IMR-90 (cell line): ENCODE results near the gene ADORA2A. TPM values are rescaled to one million over a fixed set of nuclear protein-coding genes. Genes with fewer than 3 reads are reported as not detected.

Source experiments
- ATAC-seq: fragments of 200-7000 bp; cut with Tn5 transposase; 2 replicates; pipeline ENCODE4 v1.9.1; 2020; ENCODE audit warnings: low read depth, mild to moderate bottlenecking, moderate library complexity
- BruUV-seq: library from RNA; stranded (reverse); fragments of 400-500 nt; replicated peaks from 2 replicates; lab custom pipeline; 2021; lab: Mats Ljungman, UMichigan
- CTCF ChIA-PET: fragments of 300-600 bp; formaldehyde crosslinking; extraction: SDS; loops from one replicate; lab custom pipeline; 2021; ENCODE audit warnings: antibody characterized with exemption; lab: Yijun Ruan, JAX
- POLR2A ChIA-PET: fragments of 300-600 bp; sonication (Branson Sonifier 250); formaldehyde crosslinking; loops from one replicate; lab custom pipeline; 2022; ENCODE audit warnings: antibody characterized with exemption; ENCODE audit not compliant: unreplicated experiment; lab: Charles Lee
- DNase-seq: peaks from one replicate; pipeline ENCODE4 v3.0.0; 2013
- H2AFZ ChIP-seq: replicated peaks from 2 replicates; pipeline ENCODE3; 2013; ENCODE audit warnings: low read length, mild to moderate bottlenecking; ENCODE audit not compliant: poor library complexity
- H2AK5ac ChIP-seq: 2 replicates; pipeline ENCODE4 v1.6.1; 2013; ENCODE audit warnings: low read depth, low read length, inconsistent platforms
- H2AK9ac ChIP-seq: replicated peaks from 2 replicates; pipeline ENCODE3; 2013; ENCODE audit warnings: mild to moderate bottlenecking, low read depth, low read length, moderate library complexity; ENCODE audit not compliant: poor library complexity
- H2BK120ac ChIP-seq: 2 replicates; pipeline ENCODE4 v1.6.1; 2013; ENCODE audit warnings: low read depth, low read length, inconsistent platforms
- H2BK15ac ChIP-seq: 3 replicates; pipeline ENCODE4 v1.6.1; 2013; ENCODE audit warnings: low read depth, low read length, inconsistent platforms
- H2BK20ac ChIP-seq: 2 replicates; pipeline ENCODE4 v1.6.1; 2013; ENCODE audit warnings: low read depth, mild to moderate bottlenecking, inconsistent platforms, low read length, moderate library complexity
- H2BK5ac ChIP-seq: 2 replicates; pipeline ENCODE4 v1.6.1; 2013; ENCODE audit warnings: mild to moderate bottlenecking, low read depth, low read length, inconsistent platforms; ENCODE audit not compliant: poor library complexity, severe bottlenecking
- H3K14ac ChIP-seq: replicated peaks from 2 replicates; pipeline ENCODE4 v1.6.1; 2013; ENCODE audit warnings: low read depth, low read length, inconsistent platforms
- H3K18ac ChIP-seq: 2 replicates; pipeline ENCODE4 v1.6.1; 2013; ENCODE audit warnings: low read depth, low read length, control low read depth
- H3K23ac ChIP-seq: 2 replicates; pipeline ENCODE4 v1.6.1; 2013; ENCODE audit warnings: low read depth, low read length, inconsistent platforms
- H3K27ac ChIP-seq: 2 replicates; pipeline ENCODE4 v1.5.1; 2013; ENCODE audit warnings: mild to moderate bottlenecking, control low read depth, low read length; ENCODE audit not compliant: insufficient read depth
- H3K27me3 ChIP-seq: 2 replicates; pipeline ENCODE4 v1.6.1; 2013; ENCODE audit warnings: low read length; ENCODE audit not compliant: control insufficient read depth, insufficient read depth
- H3K36me3 ChIP-seq: 2 replicates; pipeline ENCODE4 v1.6.1; 2013; ENCODE audit warnings: low read length, mixed read lengths; ENCODE audit not compliant: control insufficient read depth, insufficient read depth
- H3K4ac ChIP-seq: 2 replicates; pipeline ENCODE4 v1.6.1; 2013; ENCODE audit warnings: low read depth, low read length, inconsistent platforms
- H3K4me1 ChIP-seq: 2 replicates; pipeline ENCODE4 v1.6.1; 2013; ENCODE audit warnings: low read length, mixed read lengths; ENCODE audit not compliant: control insufficient read depth, insufficient read depth
- H3K4me2 ChIP-seq: 2 replicates; pipeline ENCODE4 v1.6.1; 2013; ENCODE audit warnings: low read depth, mild to moderate bottlenecking, control low read depth, low read length, moderate library complexity
- H3K4me3 ChIP-seq: 2 replicates; pipeline ENCODE4 v1.5.1; 2013; ENCODE audit warnings: low read depth, mild to moderate bottlenecking, control low read depth, low read length, moderate library complexity; ENCODE audit not compliant: insufficient read depth
- H3K56ac ChIP-seq: 2 replicates; pipeline ENCODE4 v1.6.1; 2013; ENCODE audit warnings: low read length, inconsistent platforms; ENCODE audit not compliant: insufficient read depth; ENCODE audit errors: extremely low read depth
- H3K79me1 ChIP-seq, 2 experiments: 2 replicates each; pipeline ENCODE4 v1.6.1; 2013; ENCODE audit warnings: low read length in 2 of 2, inconsistent platforms in 1 of 2, low read depth in 1 of 2
- H3K9ac ChIP-seq: 2 replicates; pipeline ENCODE4 v1.6.1; 2013; ENCODE audit warnings: low read depth, low read length, control low read depth
- H3K9me1 ChIP-seq: 2 replicates; pipeline ENCODE4 v1.6.1; 2013; ENCODE audit warnings: low read length, inconsistent platforms; ENCODE audit not compliant: insufficient read depth
- H3K9me3 ChIP-seq: 2 replicates; pipeline ENCODE4 v1.6.1; 2013; ENCODE audit warnings: low read length; ENCODE audit not compliant: control insufficient read depth, insufficient read depth
- H4K20me1 ChIP-seq: 2 replicates; pipeline ENCODE4 v1.6.1; 2013; ENCODE audit warnings: low read length, inconsistent platforms; ENCODE audit not compliant: insufficient read depth
- H4K5ac ChIP-seq: 2 replicates; pipeline ENCODE4 v1.6.1; 2013; ENCODE audit warnings: mild to moderate bottlenecking, low read depth, low read length, control low read depth
- H4K8ac ChIP-seq, 2 experiments: 2 replicates each; pipeline ENCODE4 v1.6.1; 2013; ENCODE audit warnings: low read depth in 2 of 2, low read length in 2 of 2, control low read depth in 1 of 2, inconsistent platforms in 1 of 2
- H4K91ac ChIP-seq: 2 replicates; pipeline ENCODE4 v1.6.1; 2013; ENCODE audit warnings: low read depth, low read length, inconsistent platforms; ENCODE audit not compliant: insufficient read depth
- BHLHE40 ChIP-seq: fragments of 150-350 bp; IDR thresholded peaks from 2 replicates; pipeline ENCODE4 v1.6.1; 2016; ENCODE audit warnings: mild to moderate bottlenecking, low read depth, low read length
- CEBPB ChIP-seq: IDR thresholded peaks from 2 replicates; pipeline ENCODE4 v1.6.1; 2012; ENCODE audit warnings: low read depth, low read length, improper control_type of control experiment
- CHD1 ChIP-seq: IDR thresholded peaks from 2 replicates; pipeline ENCODE4 v1.6.1; 2012; ENCODE audit warnings: low read depth, low read length, improper control_type of control experiment
- FOS ChIP-seq: fragments of 150-350 bp; IDR thresholded peaks from 2 replicates; pipeline ENCODE4 v1.6.1; 2016; ENCODE audit warnings: low read depth, low read length
- MAFK ChIP-seq: IDR thresholded peaks from 2 replicates; pipeline ENCODE4 v1.6.1; 2012; ENCODE audit warnings: low read depth, low read length, improper control_type of control experiment
- MAZ ChIP-seq: IDR thresholded peaks from 2 replicates; pipeline ENCODE4 v1.6.1; 2012; ENCODE audit warnings: low read depth, mild to moderate bottlenecking, low read length, improper control_type of control experiment, moderate library complexity, borderline replicate concordance
- MXI1 ChIP-seq: IDR thresholded peaks from 2 replicates; pipeline ENCODE4 v1.6.1; 2012; ENCODE audit warnings: low read depth, mild to moderate bottlenecking, low read length, moderate library complexity, borderline replicate concordance
- POLR2A ChIP-seq: IDR thresholded peaks from 2 replicates; pipeline ENCODE4 v1.6.1; 2012; ENCODE audit warnings: mild to moderate bottlenecking, low read depth, low read length
- RAD21 ChIP-seq: IDR thresholded peaks from 2 replicates; pipeline ENCODE4 v1.6.1; 2012; ENCODE audit warnings: low read length, improper control_type of control experiment
- RCOR1 ChIP-seq: IDR thresholded peaks from 2 replicates; pipeline ENCODE4 v1.6.1; 2012; ENCODE audit warnings: mild to moderate bottlenecking, low read length, improper control_type of control experiment; ENCODE audit not compliant: insufficient replicate concordance
- SMC3 ChIP-seq: fragments of 150-350 bp; IDR thresholded peaks from 2 replicates; pipeline ENCODE4 v1.6.1; 2016; ENCODE audit warnings: low read depth, mild to moderate bottlenecking, antibody characterized with exemption, low read length, moderate library complexity
- WGBS, 2 experiments: methylation state at CpG; one replicate each; pipeline versions ENCODE4 v1.1.5 to v1.1.7; 2013; ENCODE audit warnings: missing lambda C conversion rate in 2 of 2; ENCODE audit not compliant: insufficient read length in 1 of 2; ENCODE audit errors: extremely low coverage in 2 of 2; 5-methylcytosine and 5-hydroxymethylcytosine counted together
- dilution Hi-C: fragments of 300-500 bp; cut with HindIII; formaldehyde crosslinking; loops from one replicate; pipeline ENCODE4 v1.14.3; 2018; ENCODE audit warnings: low sequenced_read_pairs; ENCODE audit not compliant: unreplicated experiment
- in situ Hi-C: fragments of 300-500 bp; cut with MboI; formaldehyde crosslinking; loops from 3 replicates; pipeline ENCODE4 v1.14.3; 2019; ENCODE audit warnings: low sequenced_read_pairs, inconsistent platforms, mixed read lengths
- intact Hi-C: fragments of 100-400 bp; cut with micrococcal nuclease; formaldehyde crosslinking; loops from 2 replicates; pipeline ENCODE4 v1.10.0; 2022
- polyA plus RNA-seq, 3 experiments: library from polyadenylated mRNA; depleted of rRNA; stranded (reverse); fragments of >200 nt; gene quantifications; 2 replicates each; pipeline ENCODE4 v1.2.3, GENCODE V29; 2012; ENCODE audit warnings: low replicate concordance in 1 of 3
- total RNA-seq: library from RNA; depleted of rRNA; stranded (reverse); fragments of >200 nt; gene quantifications from 2 replicates; pipeline ENCODE4 v1.2.3, GENCODE V29; 2012
- TF ChIP-seq, protein P1 (sequence below): fragments of 150-350 bp; IDR thresholded peaks from 2 replicates; pipeline ENCODE4 v1.6.1; 2017; ENCODE audit warnings: mild to moderate bottlenecking, antibody characterized with exemption, low read length, low read depth
- TF ChIP-seq, protein P2 (sequence below): fragments of 150-350 bp; IDR thresholded peaks from 2 replicates; pipeline ENCODE4 v1.6.1; 2016; ENCODE audit warnings: low read depth, mild to moderate bottlenecking, low read length, moderate library complexity, borderline replicate concordance
- TF ChIP-seq, protein P3 (sequence below): conservative IDR thresholded peaks from 2 replicates; pipeline ENCODE4 v1.5.1; 2012; ENCODE audit warnings: mild to moderate bottlenecking, low read depth, low read length, improper control_type of control experiment

Gene ADORA2A
- total and polyA plus RNA-seq, 2 of the 4 experiments (the other 2 are of a cell fraction), result 0.36 to 1.1 TPM

DNA sequence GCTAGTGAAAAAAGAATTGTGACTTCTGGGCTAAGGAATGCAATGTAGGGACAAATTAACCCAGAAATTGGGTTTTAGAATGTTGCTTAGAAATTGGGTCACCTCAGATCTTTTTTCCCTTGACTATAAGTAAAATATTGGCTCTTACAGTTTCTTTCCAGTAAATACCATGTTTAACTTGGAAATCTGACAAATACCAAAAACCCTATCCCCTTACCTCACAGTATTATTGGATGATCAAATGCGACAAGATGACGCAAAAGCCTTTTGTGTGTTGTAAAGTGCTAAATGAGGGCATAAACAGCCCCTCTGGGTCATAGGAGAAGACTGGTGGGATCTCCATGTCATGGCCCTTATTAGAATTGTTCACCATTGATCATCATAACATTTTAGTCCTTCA lies 61.6 kb downstream of the ADORA2A start:
- ChIA-PET POLR2A (no interaction called here), CTCF (no interaction called here)
- Histone ChIP-seq H3K4me2 (no peak overlapping the region), H4K8ac (no peak overlapping the region), H2AK5ac (no peak overlapping the region), H3K23ac (no peak overlapping the region), H4K91ac (no peak overlapping the region), H3K18ac (no peak overlapping the region), H2BK20ac (no peak overlapping the region), H3K4me1 (peaks cover 2% of the 10 kb centered on the region; the same call in 1 of the 2 replicates), H2BK15ac (no peak overlapping the region), H4K20me1 (no peaks in the 10 kb centered on the region), H4K5ac (no peak overlapping the region), H2BK5ac (no peak overlapping the region), H3K9me3 (no peaks in the 10 kb centered on the region), H3K27me3 (peaks cover 6% of the 10 kb centered on the region), H3K4me3 (no peak overlapping the region), H3K27ac (no peak overlapping the region), H3K79me1 (no peaks in the 10 kb centered on the region), H3K9me1 (peaks cover 9% of the 10 kb centered on the region), H3K4ac (no peak overlapping the region), H3K14ac (no peak overlapping the region), H2AFZ (no peak overlapping the region), H2AK9ac (no peak overlapping the region), H3K56ac (no peak overlapping the region), H3K36me3 (no peaks in the 10 kb centered on the region), H3K9ac (no peak overlapping the region), H2BK120ac (no peak overlapping the region)
- dilution Hi-C loops, result no loop called here
- no TSS peak for BruUV-seq
- no peak for ATAC-seq
- no CpG with 5 or more reads among the region's 2 CpGs for WGBS, 2 experiments
- DNase-seq, result no peak
- in situ Hi-C loops, result no loop called here
- TF ChIP-seq, protein P1, sequence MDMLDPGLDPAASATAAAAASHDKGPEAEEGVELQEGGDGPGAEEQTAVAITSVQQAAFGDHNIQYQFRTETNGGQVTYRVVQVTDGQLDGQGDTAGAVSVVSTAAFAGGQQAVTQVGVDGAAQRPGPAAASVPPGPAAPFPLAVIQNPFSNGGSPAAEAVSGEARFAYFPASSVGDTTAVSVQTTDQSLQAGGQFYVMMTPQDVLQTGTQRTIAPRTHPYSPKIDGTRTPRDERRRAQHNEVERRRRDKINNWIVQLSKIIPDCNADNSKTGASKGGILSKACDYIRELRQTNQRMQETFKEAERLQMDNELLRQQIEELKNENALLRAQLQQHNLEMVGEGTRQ, result no peak
- TF ChIP-seq CEBPB (no peak), MXI1 (no peak), SMC3 (no peak), BHLHE40 (no peak), POLR2A (no peak), MAZ (no peak), MAFK (no peak), FOS (no peak), RAD21 (no peak), CHD1 (no peak), RCOR1 (no peak)
- TF ChIP-seq, protein P2, sequence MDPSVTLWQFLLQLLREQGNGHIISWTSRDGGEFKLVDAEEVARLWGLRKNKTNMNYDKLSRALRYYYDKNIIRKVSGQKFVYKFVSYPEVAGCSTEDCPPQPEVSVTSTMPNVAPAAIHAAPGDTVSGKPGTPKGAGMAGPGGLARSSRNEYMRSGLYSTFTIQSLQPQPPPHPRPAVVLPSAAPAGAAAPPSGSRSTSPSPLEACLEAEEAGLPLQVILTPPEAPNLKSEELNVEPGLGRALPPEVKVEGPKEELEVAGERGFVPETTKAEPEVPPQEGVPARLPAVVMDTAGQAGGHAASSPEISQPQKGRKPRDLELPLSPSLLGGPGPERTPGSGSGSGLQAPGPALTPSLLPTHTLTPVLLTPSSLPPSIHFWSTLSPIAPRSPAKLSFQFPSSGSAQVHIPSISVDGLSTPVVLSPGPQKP, result no peak
- TF ChIP-seq, protein P3, sequence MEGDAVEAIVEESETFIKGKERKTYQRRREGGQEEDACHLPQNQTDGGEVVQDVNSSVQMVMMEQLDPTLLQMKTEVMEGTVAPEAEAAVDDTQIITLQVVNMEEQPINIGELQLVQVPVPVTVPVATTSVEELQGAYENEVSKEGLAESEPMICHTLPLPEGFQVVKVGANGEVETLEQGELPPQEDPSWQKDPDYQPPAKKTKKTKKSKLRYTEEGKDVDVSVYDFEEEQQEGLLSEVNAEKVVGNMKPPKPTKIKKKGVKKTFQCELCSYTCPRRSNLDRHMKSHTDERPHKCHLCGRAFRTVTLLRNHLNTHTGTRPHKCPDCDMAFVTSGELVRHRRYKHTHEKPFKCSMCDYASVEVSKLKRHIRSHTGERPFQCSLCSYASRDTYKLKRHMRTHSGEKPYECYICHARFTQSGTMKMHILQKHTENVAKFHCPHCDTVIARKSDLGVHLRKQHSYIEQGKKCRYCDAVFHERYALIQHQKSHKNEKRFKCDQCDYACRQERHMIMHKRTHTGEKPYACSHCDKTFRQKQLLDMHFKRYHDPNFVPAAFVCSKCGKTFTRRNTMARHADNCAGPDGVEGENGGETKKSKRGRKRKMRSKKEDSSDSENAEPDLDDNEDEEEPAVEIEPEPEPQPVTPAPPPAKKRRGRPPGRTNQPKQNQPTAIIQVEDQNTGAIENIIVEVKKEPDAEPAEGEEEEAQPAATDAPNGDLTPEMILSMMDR, result no peak
- intact Hi-C loops, result no loop called here
